ENCODE measurements around the gene TANC1. TPM values are rescaled to one million over a fixed set of nuclear protein-coding genes. Genes with fewer than 3 reads are reported as not detected.

TANC1 gene
- total RNA-seq, 1 donor = 74.7 TPM

GRCh38 chr2:158967114-158967730 is 1.2 kb upstream of the TANC1 start:
- no peak for TF ChIP-seq CTCF (IDR thresholded peaks at IDR 0.05; ENCODE audit: insufficient read depth, low read depth, low read length)
- peak overlapping the region; percentile 96 for H3K4me3 ChIP-seq (ENCODE audit: low read depth, low read length)
- DNase-seq (ENCODE audit: low read depth) = peak; percentile 58

- DNase-seq (ENCODE audit: low read depth) = peak; percentile 74
- TF ChIP-seq CTCF (IDR thresholded peaks at IDR 0.05; ENCODE audit: insufficient read depth, low read depth, low read length) = no peak
Measured at GRCh38 chr2:158967731-158968395, 577 bp upstream of the TANC1 start.

GRCh38 chr2:158969162-158969714 is 798 bp downstream of the TANC1 start:
- H3K4me3 ChIP-seq (ENCODE audit: low read depth, low read length) = peak overlapping the region; percentile 96
- DNase-seq (ENCODE audit: low read depth) = no peak
- no peak for TF ChIP-seq CTCF (IDR thresholded peaks at IDR 0.05; ENCODE audit: insufficient read depth, low read depth, low read length)

More at GRCh38 chr2:158967731-158968395, 577 bp upstream of the TANC1 start:
- H3K4me3 ChIP-seq (ENCODE audit: low read depth, low read length) = peak overlapping the region; percentile 96

- DNase-seq (ENCODE audit: low read depth) = no peak
- no peak for TF ChIP-seq CTCF (IDR thresholded peaks at IDR 0.05; ENCODE audit: insufficient read depth, low read depth, low read length)
- peak overlapping the region; percentile 96 for H3K4me3 ChIP-seq (ENCODE audit: low read depth, low read length)
Measured at GRCh38 chr2:158969715-158970240, 1.3 kb downstream of the TANC1 start.

- no peak for TF ChIP-seq CTCF (IDR thresholded peaks at IDR 0.05; ENCODE audit: insufficient read depth, low read depth, low read length)
- peak; percentile 76 for DNase-seq (ENCODE audit: low read depth)
- H3K4me3 ChIP-seq (ENCODE audit: low read depth, low read length) = peak overlapping the region; percentile 96
Measured at GRCh38 chr2:158970241-158970751, 1.9 kb downstream of the TANC1 start.

GRCh38 chr2:158973116-158973956 is 4.9 kb downstream of the TANC1 start:
- TF ChIP-seq CTCF (IDR thresholded peaks at IDR 0.05; ENCODE audit: insufficient read depth, low read depth, low read length) = no peak
- H3K4me3 ChIP-seq (ENCODE audit: low read depth, low read length) = no peak overlapping the region
- peak; percentile 33 for DNase-seq (ENCODE audit: low read depth)
